Hepatocyte (in vitro differentiated cells): ENCODE measurements around the gene TMEM273. TPM values are rescaled to one million over a fixed set of nuclear protein-coding genes. Genes with fewer than 3 reads are reported as not detected.

Experiments used
- DNase-seq: peaks from one replicate; pipeline ENCODE4 v3.0.0-alpha.2; 2016; ENCODE audit warnings: low spot score
- H2AFZ ChIP-seq: fragments of 200-600 bp; sonication (generic); 2 replicates; pipeline ENCODE4 v1.6.0; 2016; ENCODE audit warnings: antibody characterized with exemption, mild to moderate bottlenecking
- H3K27ac ChIP-seq: fragments of 200-600 bp; sonication (generic); 2 replicates; pipeline ENCODE4 v1.5.1; 2016; ENCODE audit warnings: mild to moderate bottlenecking
- H3K27me3 ChIP-seq: fragments of 200-600 bp; sonication (generic); 2 replicates; pipeline ENCODE4 v1.6.1; 2016
- H3K36me3 ChIP-seq: fragments of 200-600 bp; sonication (generic); replicated peaks from 2 replicates; pipeline ENCODE4 v1.5.1; 2016; ENCODE audit warnings: low read depth; ENCODE audit not compliant: insufficient read depth
- H3K4me1 ChIP-seq: fragments of 200-600 bp; sonication (generic); 2 replicates; pipeline ENCODE4 v1.5.1; 2016; ENCODE audit warnings: mild to moderate bottlenecking, moderate library complexity; ENCODE audit not compliant: insufficient read depth
- H3K4me2 ChIP-seq: fragments of 200-600 bp; sonication (generic); 2 replicates; pipeline ENCODE4 v1.6.0; 2016
- H3K4me3 ChIP-seq: fragments of 200-600 bp; sonication (generic); 2 replicates; pipeline ENCODE4 v1.5.1; 2016; ENCODE audit warnings: mild to moderate bottlenecking
- H3K79me2 ChIP-seq: fragments of 200-600 bp; sonication (generic); 2 replicates; pipeline ENCODE4 v1.6.0; 2017; ENCODE audit warnings: mild to moderate bottlenecking
- H3K9me2 ChIP-seq: fragments of 200-600 bp; sonication (generic); replicated peaks from 2 replicates; pipeline ENCODE4 v1.6.0; 2017; ENCODE audit warnings: mild to moderate bottlenecking; ENCODE audit not compliant: insufficient read depth
- H3K9me3 ChIP-seq: fragments of 200-600 bp; sonication (generic); 2 replicates; pipeline ENCODE4 v1.5.1; 2016; ENCODE audit warnings: low read depth, mild to moderate bottlenecking
- H4K20me1 ChIP-seq: fragments of 200-600 bp; sonication (generic); 2 replicates; pipeline ENCODE4 v1.6.0; 2016; ENCODE audit warnings: mild to moderate bottlenecking; ENCODE audit not compliant: insufficient read depth, poor library complexity, severe bottlenecking
- CTCF ChIP-seq: fragments of 200-600 bp; sonication (generic); IDR thresholded peaks from 2 replicates; pipeline ENCODE4 v1.5.1; 2016; ENCODE audit warnings: antibody characterized with exemption, mild to moderate bottlenecking; ENCODE audit not compliant: poor library complexity
- EZH2 ChIP-seq: fragments of 200-600 bp; sonication (generic); IDR thresholded peaks from 2 replicates; pipeline ENCODE4 v1.6.1; 2016; ENCODE audit warnings: antibody characterized with exemption, mild to moderate bottlenecking, borderline replicate concordance
- EZH2phosphoT487 ChIP-seq: fragments of 200-600 bp; sonication (generic); IDR thresholded peaks from one replicate; pipeline ENCODE4 v1.6.1; 2018; ENCODE audit warnings: antibody characterized with exemption, mild to moderate bottlenecking, low read depth, moderate library complexity; ENCODE audit not compliant: unreplicated experiment, severe bottlenecking
- WGBS: methylation state at CpG from one replicate; pipeline ENCODE4 v1.1.6; 2016; ENCODE audit warnings: low lambda C conversion rate; ENCODE audit errors: missing lambda C conversion rate; 5-methylcytosine and 5-hydroxymethylcytosine counted together
- polyA plus RNA-seq: library from polyadenylated mRNA; unstranded; fragments of >200 nt; fragmentation: Nextera tagmentation; extraction: Ambion mirVana; gene quantifications from 2 replicates; pipeline ENCODE4 v1.2.1, GENCODE V29; 2016
- total RNA-seq: library from RNA; depleted of rRNA; stranded (reverse); fragments of >200 nt; gene quantifications from 2 replicates; pipeline ENCODE4 v1.2.3, GENCODE V29; 2014

The TMEM273 gene
- total and polyA plus RNA-seq, 2 experiments from 2014 or later, result 0.27 TPM; not detected in 1

GRCh38 chr10:49174261-49174925 lies 13.8 kb downstream of the TMEM273 start:
- WGBS, result 78% methylated on average over 15 of the region's 15 CpGs
- DNase-seq, result no peak

GRCh38 chr10:49173853-49174252 lies 14.3 kb downstream of the TMEM273 start:
- H3K36me3 ChIP-seq, result no peaks in the 10 kb centered on the region

More at GRCh38 chr10:49174261-49174925, 13.8 kb downstream of the TMEM273 start:
- H3K79me2 ChIP-seq, result no peaks in the 10 kb centered on the region
- no peaks in the 10 kb centered on the region for H3K9me2 ChIP-seq
- H3K27me3 ChIP-seq, result no peaks in the 10 kb centered on the region
- no peak overlapping the region for H2AFZ ChIP-seq
- H3K4me1 ChIP-seq, result no peaks in the 10 kb centered on the region
- no peak overlapping the region for H3K27ac ChIP-seq
- H3K36me3 ChIP-seq, result no peaks in the 10 kb centered on the region
- no peak overlapping the region for H3K4me3 ChIP-seq
- no peaks in the 10 kb centered on the region for H4K20me1 ChIP-seq
- H3K9me3 ChIP-seq, result no peaks in the 10 kb centered on the region
- H3K4me2 ChIP-seq, result no peak overlapping the region
- TF ChIP-seq EZH2, result no peak
- no peak for TF ChIP-seq CTCF
- no peak for TF ChIP-seq EZH2phosphoT487

GRCh38 chr10:49173201-49173772 lies 14.9 kb downstream of the TMEM273 start:
- Histone ChIP-seq H3K9me3 (no peaks in the 10 kb centered on the region), H3K4me1 (no peaks in the 10 kb centered on the region), H4K20me1 (no peaks in the 10 kb centered on the region), H3K4me2 (no peak overlapping the region), H2AFZ (no peak overlapping the region), H3K4me3 (no peak overlapping the region), H3K36me3 (no peaks in the 10 kb centered on the region), H3K9me2 (no peaks in the 10 kb centered on the region), H3K79me2 (no peaks in the 10 kb centered on the region), H3K27ac (no peak overlapping the region), H3K27me3 (no peaks in the 10 kb centered on the region)
- TF ChIP-seq CTCF (no peak), EZH2phosphoT487 (no peak), EZH2 (no peak)
- WGBS, result 74% methylated on average over 11 of the region's 11 CpGs
- peak; percentile 32 for DNase-seq

More at GRCh38 chr10:49173853-49174252, 14.3 kb downstream of the TMEM273 start:
- Histone ChIP-seq H3K27me3 (no peaks in the 10 kb centered on the region), H3K27ac (no peak overlapping the region), H3K4me3 (no peak overlapping the region), H4K20me1 (no peaks in the 10 kb centered on the region), H3K9me3 (no peaks in the 10 kb centered on the region), H3K9me2 (no peaks in the 10 kb centered on the region), H3K79me2 (no peaks in the 10 kb centered on the region), H2AFZ (no peak overlapping the region), H3K4me1 (no peaks in the 10 kb centered on the region), H3K4me2 (no peak overlapping the region)
- TF ChIP-seq CTCF, result no peak
- no peak for TF ChIP-seq EZH2phosphoT487
- TF ChIP-seq EZH2, result no peak
- 66% methylated on average over 4 of the region's 4 CpGs for WGBS
- no peak for DNase-seq
